Upper lobe of left lung (tissue), 6 donors: Measurements from ENCODE around the gene SPDYE4. TPM values are rescaled to one million over a fixed set of nuclear protein-coding genes. Genes with fewer than 3 reads are reported as not detected.
A peak's percentile ranks its signal among the peaks of the same experiment; 100 is the strongest.

Experiments used
- ATAC-seq, 2 donors: fragments of 200-7000 bp; cut with Tn5 transposase; one replicate each; pipeline ENCODE4 v1.9.1; 2022; ENCODE audit warnings: mild to moderate bottlenecking in 2 of 2, moderate library complexity in 2 of 2; ENCODE audit not compliant: low FRiP score in 2 of 2
- DNase-seq, 2 donors: peaks; one replicate each; pipeline ENCODE4 v3.0.0-alpha.2; 2019 to 2020
- H3K27ac ChIP-seq, 4 donors: fragments of 200-600 bp; sonication (generic); one replicate each; pipeline ENCODE4 v1.5.1; 2016 to 2019
- H3K27me3 ChIP-seq, 4 donors: fragments of 200-600 bp; sonication (generic); one replicate each; pipeline ENCODE4 v1.5.1; 2017 to 2019
- H3K36me3 ChIP-seq, 4 donors: fragments of 200-600 bp; sonication (generic); one replicate each; pipeline ENCODE4 v1.5.1; 2016 to 2019
- H3K4me1 ChIP-seq, 4 donors: fragments of 200-600 bp; sonication (generic); one replicate each; pipeline ENCODE4 v1.5.1; 2018 to 2019
- H3K4me3 ChIP-seq, 4 donors: fragments of 200-600 bp; sonication (generic); one replicate each; pipeline ENCODE4 v1.5.1; 2017 to 2019; ENCODE audit warnings: mild to moderate bottlenecking in 2 of 4, moderate library complexity in 1 of 4
- H3K9me3 ChIP-seq, 4 donors: fragments of 200-600 bp; sonication (generic); one replicate each; pipeline ENCODE4 v1.5.1; 2018 to 2019
- EP300 ChIP-seq, 4 donors: sonication (generic); formaldehyde crosslinking; IDR thresholded peaks; one replicate each; pipeline ENCODE4 v1.5.1; 2017; ENCODE audit warnings: antibody characterized with exemption in 4 of 4, control low read depth in 2 of 4
- POLR2A ChIP-seq, 4 donors: fragments of 450-650 bp; IDR thresholded peaks; one replicate each; pipeline ENCODE4 v1.5.1; 2016 to 2017; ENCODE audit warnings: antibody characterized with exemption in 4 of 4, mild to moderate bottlenecking in 2 of 4
- POLR2AphosphoS5 ChIP-seq, 2 donors: sonication (generic); formaldehyde crosslinking; IDR thresholded peaks; one replicate each; pipeline ENCODE4 v1.5.1; 2017; ENCODE audit warnings: antibody characterized with exemption in 2 of 2
- WGBS, 2 donors: methylation state at CpG; one replicate each; pipeline ENCODE4 v1.1.5; 2017 to 2018; 5-methylcytosine and 5-hydroxymethylcytosine counted together
- total RNA-seq, 6 donors: library from RNA; depleted of rRNA in 4 of 6; stranded (reverse); fragments of >200 nt in 4 of 6; gene quantifications; one replicate each; pipeline versions ENCODE4 v1.1.0 to v1.2.1, GENCODE V29; 2016 to 2021
- TF ChIP-seq, protein P1 (sequence below), 6 experiments: fragments of 450-650 bp in 4 of 6; fragments of 200-600 bp in 2 of 6; sonication (generic) in 2 of 6; IDR thresholded peaks; one replicate each; pipeline ENCODE4 v1.5.1; 2016 to 2019; ENCODE audit warnings: antibody characterized with exemption in 6 of 6
- donor health status: DM: no; HTN: no; CAD: no; lungs with moderate emphysema.
- donor health status: DM: no; HTN: yes; CAD: no; lungs with severe emphysema.

The SPDYE4 gene
- total RNA-seq, 6 donors from 2014 or later: not detected

DNA sequence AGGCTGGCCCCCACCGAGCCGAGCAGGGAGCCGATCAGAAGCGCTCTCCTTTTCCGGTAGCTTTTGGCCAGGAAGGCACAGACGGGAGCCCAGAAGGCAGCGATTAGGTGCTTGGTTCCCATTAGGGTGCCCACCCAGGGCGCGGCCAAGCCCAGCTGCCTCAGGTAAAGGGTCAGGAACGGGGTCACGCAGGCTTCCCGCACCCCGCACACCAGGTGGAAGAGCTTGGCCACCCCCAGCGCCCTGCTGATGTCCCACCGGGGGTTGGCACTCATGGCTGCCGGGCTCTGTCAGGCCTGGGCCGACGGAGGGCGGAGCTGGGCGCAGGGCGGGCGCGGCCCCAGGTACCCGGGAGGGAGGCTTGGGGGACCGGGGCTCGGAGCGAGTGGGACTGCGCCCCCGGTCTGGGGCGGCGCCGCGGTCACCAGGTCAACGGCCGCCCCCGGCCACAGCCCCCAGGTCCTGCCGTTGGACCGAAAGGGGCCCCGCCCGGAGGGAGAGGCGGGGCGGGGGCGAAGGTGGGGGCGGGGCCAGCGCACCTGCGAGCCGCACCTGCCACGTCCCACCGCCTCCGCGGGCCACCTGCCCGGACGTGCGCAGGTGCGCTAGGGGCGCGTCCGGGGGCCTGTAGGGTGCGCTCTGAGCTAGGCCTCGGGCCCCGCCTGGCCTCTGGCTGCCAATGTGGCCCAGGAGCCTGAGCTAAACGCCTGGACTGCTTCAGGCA, 40.7 kb upstream of the SPDYE4 start, which contains the start of gene MFSD6L:
Gene MFSD6L (minus strand): TSS at position 520 of the 724 bp plus-strand sequence. CDS start 245 bp downstream, at position 275.
- Histone ChIP-seq H3K4me1 (peaks cover 5 to 14% (median 9%) of the 10 kb centered on the region in 4 donors), H3K36me3 (no peaks in the 10 kb centered on the region), H3K4me3 (peak within 1 kb of the TSS in 3 of 4 donors; percentile 35 to 40 (median 37)), H3K27ac (no peak within 1 kb of the TSS), H3K27me3 (peaks cover 0 to 9% (median 1%) of the 10 kb centered on the region in 4 donors), H3K9me3 (no peaks in the 10 kb centered on the region)
- 49 to 50% methylated on average over 9 to 17 of the region's 62 CpGs for WGBS, 2 donors
- ATAC-seq (peak; percentile 27 to 69), DNase-seq (peak; percentile 57 to 89)
- TF ChIP-seq POLR2AphosphoS5 (IDR thresholded peaks at IDR 0.05) (no peak), POLR2A (IDR thresholded peaks at IDR 0.05) (peak in 1 of 4 donors; percentile 11), EP300 (IDR thresholded peaks at IDR 0.05) (no peak)
- TF ChIP-seq, protein P1, sequence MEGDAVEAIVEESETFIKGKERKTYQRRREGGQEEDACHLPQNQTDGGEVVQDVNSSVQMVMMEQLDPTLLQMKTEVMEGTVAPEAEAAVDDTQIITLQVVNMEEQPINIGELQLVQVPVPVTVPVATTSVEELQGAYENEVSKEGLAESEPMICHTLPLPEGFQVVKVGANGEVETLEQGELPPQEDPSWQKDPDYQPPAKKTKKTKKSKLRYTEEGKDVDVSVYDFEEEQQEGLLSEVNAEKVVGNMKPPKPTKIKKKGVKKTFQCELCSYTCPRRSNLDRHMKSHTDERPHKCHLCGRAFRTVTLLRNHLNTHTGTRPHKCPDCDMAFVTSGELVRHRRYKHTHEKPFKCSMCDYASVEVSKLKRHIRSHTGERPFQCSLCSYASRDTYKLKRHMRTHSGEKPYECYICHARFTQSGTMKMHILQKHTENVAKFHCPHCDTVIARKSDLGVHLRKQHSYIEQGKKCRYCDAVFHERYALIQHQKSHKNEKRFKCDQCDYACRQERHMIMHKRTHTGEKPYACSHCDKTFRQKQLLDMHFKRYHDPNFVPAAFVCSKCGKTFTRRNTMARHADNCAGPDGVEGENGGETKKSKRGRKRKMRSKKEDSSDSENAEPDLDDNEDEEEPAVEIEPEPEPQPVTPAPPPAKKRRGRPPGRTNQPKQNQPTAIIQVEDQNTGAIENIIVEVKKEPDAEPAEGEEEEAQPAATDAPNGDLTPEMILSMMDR (IDR thresholded peaks at IDR 0.05): peak in 3 of 6 experiments; percentile 11 to 28 (median 22)

DNA sequence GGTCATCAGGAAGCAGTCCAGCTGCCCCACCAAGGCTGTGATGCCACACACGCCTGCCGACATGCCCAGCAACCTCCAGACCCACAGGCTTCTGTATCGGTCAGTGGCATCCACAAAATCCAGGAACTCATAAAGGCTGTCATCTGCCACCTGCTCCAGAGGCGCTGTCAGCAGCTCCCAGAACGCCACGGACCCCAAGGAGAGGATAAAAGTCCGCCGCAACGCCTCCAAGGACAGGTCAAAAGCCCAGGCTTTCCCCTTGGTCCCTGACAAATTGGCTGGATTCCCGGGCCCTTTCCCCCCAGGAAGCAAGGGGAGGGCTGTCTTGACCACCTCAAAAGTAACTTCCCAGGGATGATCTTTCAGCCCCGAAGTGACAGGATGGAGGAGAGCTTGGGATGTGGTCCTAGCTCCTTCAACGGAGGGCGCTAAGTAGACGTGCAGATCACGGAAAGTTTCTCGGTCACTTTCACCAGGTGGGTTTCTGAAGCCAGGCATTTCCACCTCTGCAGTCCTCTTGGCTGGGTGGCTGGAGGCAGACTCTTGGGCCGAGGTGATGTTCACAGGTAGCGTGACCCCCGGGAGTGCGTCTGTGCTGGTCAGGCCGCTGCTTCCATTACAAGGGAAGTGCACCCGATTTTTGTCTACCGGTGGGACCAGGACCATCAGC, 40.0 kb upstream of the SPDYE4 start:
- ATAC-seq (no peak), DNase-seq (peak in 1 of 2 donors; percentile 38)
- Histone ChIP-seq H3K27me3 (peaks cover 0 to 9% (median 1%) of the 10 kb centered on the region in 4 donors), H3K4me1 (peaks cover 5 to 14% (median 9%) of the 10 kb centered on the region in 4 donors), H3K4me3 (peak overlapping the region in 1 of 4 donors; percentile 37), H3K36me3 (no peaks in the 10 kb centered on the region), H3K27ac (no peak overlapping the region), H3K9me3 (no peaks in the 10 kb centered on the region)
- WGBS, 2 donors: 53 to 77% methylated on average over 7 to 20 of the region's 23 CpGs
- TF ChIP-seq POLR2AphosphoS5 (IDR thresholded peaks at IDR 0.05): no peak
- TF ChIP-seq POLR2A (IDR thresholded peaks at IDR 0.05): no peak
- TF ChIP-seq, protein P1 (IDR thresholded peaks at IDR 0.05): no peak
- TF ChIP-seq EP300 (IDR thresholded peaks at IDR 0.05): no peak

DNA sequence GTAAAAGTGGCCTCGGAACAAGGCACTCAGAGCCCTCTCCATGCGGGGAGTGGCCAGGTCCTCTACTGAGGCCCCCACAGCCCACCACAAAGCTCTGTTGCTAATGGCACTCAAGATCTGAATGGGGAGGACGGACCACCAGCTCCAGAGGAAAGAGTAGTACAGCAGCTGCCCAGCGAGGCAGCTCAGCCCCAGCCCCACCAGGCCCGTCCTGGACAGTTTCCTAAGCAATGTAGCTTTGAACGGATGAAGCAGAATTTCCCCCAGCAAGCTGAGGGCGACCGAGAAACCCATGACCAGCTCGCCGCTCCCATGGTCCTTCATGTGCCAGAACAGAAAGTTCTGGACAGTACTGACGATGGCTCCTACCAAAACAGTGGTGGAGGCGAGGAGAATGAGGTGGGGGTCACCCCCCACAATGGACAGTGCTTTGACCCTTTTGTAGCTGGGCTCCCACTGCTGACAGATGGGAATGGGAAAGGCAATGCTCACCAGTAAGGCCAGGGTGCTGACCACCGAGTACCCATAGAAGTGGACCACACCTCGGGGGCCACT, 39.4 kb upstream of the SPDYE4 start:
- Histone ChIP-seq H3K4me3 (no peak overlapping the region), H3K4me1 (peaks cover 5 to 14% (median 9%) of the 10 kb centered on the region in 4 donors), H3K9me3 (no peaks in the 10 kb centered on the region), H3K36me3 (no peaks in the 10 kb centered on the region), H3K27ac (no peak overlapping the region), H3K27me3 (peaks cover 0 to 9% (median 1%) of the 10 kb centered on the region in 4 donors)
- DNase-seq (peak in 1 of 2 donors; percentile 20), ATAC-seq (no peak)
- WGBS, 2 donors: 86 to 97% methylated on average over 6 to 12 of the region's 14 CpGs
- TF ChIP-seq, protein P1 (IDR thresholded peaks at IDR 0.05): no peak
- TF ChIP-seq EP300 (IDR thresholded peaks at IDR 0.05) (no peak), POLR2AphosphoS5 (IDR thresholded peaks at IDR 0.05) (no peak), POLR2A (IDR thresholded peaks at IDR 0.05) (no peak)

DNA sequence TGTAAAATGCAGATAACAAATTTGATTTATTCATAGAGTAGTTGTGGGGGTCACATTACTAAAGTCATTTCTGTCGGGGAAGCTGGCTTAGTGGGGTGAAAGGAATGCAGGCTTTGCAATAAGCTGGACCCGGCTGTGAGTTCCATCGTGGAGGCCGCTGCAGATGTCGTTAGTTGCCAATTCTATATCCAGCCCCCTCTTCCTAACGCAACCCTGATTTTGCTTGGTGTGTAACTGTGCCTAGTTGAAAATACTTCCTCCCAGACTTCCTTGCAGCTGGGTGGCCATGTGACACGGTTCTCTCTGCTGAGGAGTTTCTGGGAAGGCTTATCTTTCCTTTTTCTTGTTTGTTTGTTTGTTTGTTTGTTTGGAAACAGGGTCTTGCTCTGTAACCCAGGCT, 36.3 kb upstream of the SPDYE4 start:
- ATAC-seq (no peak), DNase-seq (no peak)
- Histone ChIP-seq H3K4me3 (no peak overlapping the region), H3K9me3 (peaks cover 0 to 7% (median 5%) of the 10 kb centered on the region in 4 donors), H3K27ac (peak overlapping the region in 1 of 4 donors; percentile 34), H3K36me3 (no peaks in the 10 kb centered on the region), H3K4me1 (peaks cover 8 to 10% (median 10%) of the 10 kb centered on the region in 4 donors), H3K27me3 (peaks cover 0 to 9% (median 1%) of the 10 kb centered on the region in 4 donors)
- WGBS, 2 donors: 49 to 54% methylated on average over 7 of the region's 7 CpGs
- TF ChIP-seq EP300 (IDR thresholded peaks at IDR 0.05) (no peak), POLR2A (IDR thresholded peaks at IDR 0.05) (no peak), POLR2AphosphoS5 (IDR thresholded peaks at IDR 0.05) (no peak)
- TF ChIP-seq, protein P1 (IDR thresholded peaks at IDR 0.05): no peak
